HG03521 (cell line): ENCODE data around the gene TMPRSS9.
"Not testable (repeated sequence)": the region's sequence is repeated elsewhere in the genome, so short reads cannot be mapped to it uniquely, and the experiment has no call there.

Source experiments
- ATAC-seq: cut with Tn5 transposase; IDR thresholded peaks from one replicate; pipeline ENCODE4 v1.9.1; 2021; ENCODE audit warnings: mild to moderate bottlenecking, moderate library complexity; ENCODE audit not compliant: unreplicated experiment

TMPRSS9 gene

GRCh38 chr19:2417436-2417835 lies 57.4 kb downstream of the TMPRSS9 start:
- ATAC-seq, result not testable (repeated sequence)

- ATAC-seq, result no peak
These were observed 57.9 kb downstream of the TMPRSS9 start for GRCh38 chr19:2417881-2418406.

- no peak for ATAC-seq
These were observed 59.7 kb downstream of the TMPRSS9 start for GRCh38 chr19:2419754-2420153.

DNA sequence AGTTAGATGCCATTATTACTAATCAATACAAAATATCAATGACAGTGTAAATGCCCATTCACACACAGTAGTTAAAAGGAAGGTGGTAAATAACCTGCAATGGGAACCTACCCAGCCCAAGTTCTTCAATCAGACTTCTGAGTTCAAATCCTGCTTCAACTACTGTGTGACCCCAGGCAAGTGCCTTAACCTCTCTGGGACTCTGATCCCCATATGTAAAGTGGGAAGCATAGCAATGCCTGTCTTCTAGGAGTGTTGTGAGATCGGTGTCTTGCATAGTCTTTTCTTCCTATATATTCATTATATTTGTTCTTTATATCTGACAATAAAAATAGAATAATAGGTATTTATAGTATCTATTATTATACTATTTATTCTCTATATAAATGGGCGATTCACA lies 60.4 kb downstream of the TMPRSS9 start:
- ATAC-seq, result no peak

DNA sequence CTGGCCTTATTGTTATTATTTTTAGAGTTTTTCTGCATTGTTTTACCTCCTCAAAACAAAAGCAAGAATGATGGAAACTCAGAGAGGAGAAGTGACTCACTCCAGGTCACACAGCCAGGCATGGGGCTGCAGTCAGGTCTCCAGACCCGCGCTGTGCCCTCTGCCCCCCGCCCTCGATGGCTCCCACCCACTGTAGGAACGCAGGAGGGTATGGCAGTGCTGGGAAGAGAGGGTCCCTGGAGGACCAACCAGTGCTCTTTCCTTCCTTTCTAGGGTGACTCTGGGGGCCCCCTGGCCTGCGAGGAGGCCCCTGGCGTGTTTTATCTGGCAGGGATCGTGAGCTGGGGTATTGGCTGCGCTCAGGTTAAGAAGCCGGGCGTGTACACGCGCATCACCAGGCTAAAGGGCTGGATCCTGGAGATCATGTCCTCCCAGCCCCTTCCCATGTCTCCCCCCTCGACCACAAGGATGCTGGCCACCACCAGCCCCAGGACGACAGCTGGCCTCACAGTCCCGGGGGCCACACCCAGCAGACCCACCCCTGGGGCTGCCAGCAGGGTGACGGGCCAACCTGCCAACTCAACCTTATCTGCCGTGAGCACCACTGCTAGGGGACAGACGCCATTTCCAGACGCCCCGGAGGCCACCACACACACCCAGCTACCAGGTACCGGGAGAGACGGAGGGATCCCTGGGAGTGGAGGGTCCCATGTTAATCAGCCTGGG lies 61.7 kb downstream of the TMPRSS9 start:
- ATAC-seq, result no peak

GRCh38 chr19:2423071-2423914 lies 63.2 kb downstream of the TMPRSS9 start:
- ATAC-seq, result no peak

- ATAC-seq, result no peak
These were observed 64.0 kb downstream of the TMPRSS9 start for GRCh38 chr19:2423915-2424685.

DNA sequence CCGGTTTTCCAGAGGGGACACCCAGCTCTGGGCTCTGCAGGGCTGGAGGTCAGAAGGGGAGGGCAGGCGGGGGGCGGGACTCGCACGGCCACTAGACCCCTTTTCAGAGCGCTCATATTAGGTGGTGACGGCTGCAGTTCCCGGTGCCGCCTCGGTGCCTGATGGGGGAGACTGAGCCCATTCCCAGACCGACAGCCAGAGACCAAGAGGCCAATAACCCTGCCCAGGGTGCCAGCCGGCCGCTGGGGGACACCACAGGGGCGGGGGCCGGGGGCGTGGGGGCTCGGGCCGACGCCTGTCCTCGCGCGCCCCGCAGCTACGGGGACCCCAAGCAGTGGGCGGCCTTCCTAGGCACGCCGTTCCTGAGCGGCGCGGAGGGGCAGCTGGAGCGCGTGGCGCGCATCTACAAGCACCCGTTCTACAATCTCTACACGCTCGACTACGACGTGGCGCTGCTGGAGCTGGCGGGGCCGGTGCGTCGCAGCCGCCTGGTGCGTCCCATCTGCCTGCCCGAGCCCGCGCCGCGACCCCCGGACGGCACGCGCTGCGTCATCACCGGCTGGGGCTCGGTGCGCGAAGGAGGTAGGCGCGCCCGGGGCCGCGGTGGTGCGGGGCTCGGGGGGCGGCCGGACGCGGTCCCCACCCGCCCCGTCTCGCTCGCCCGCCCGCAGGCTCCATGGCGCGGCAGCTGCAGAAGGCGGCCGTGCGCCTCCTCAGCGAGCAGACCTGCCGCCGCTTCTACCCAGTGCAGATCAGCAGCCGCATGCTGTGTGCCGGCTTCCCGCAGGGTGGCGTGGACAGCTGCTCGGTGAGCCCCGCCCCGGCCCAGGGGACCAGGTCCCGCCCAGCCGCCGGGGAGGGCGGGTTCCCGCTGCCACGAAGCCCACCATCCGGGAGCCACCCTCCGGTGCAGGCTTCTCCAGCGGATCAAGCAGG lies 64.9 kb downstream of the TMPRSS9 start:
- no peak for ATAC-seq

- ATAC-seq, result no peak
These were observed 65.8 kb downstream of the TMPRSS9 start for GRCh38 chr19:2425622-2426581.

DNA sequence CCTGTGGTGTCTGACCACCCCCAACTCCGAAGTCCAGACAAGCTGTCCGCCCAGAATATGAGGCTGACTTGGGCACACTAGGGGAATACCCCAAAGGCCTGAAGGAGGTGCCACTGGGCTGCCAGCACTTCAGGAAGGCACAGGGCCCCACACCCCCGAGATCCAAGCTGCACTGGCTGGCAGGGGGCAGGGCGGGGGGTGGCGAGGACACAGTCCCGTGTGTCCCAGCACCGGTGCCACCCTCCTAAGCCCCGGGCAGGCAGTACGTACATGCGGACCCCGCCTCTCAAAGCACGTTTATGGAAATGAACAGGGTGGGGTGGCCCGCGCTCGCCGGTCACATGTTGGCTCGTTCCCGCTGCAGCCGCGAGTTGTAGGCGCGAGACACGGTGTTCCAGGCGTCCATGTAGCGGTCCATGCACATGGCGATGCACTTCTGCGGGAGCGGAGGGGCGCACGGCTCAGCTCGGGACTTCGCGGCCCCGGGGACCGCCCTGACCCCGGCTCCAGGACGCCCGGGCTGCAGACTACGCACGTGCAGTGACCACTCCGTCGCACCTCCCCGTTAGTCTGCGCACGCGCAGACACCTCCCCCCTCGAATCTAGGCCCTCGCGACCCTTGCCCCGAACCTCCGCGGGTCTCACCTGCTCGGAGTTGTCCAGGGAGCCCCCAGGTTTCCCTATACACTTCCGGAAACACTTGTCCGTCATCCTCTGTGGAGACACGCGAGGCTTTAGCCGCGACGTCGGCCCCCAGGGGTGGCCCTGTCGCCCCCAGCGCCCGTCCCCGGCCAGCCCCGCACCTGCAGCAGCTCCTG lies 66.8 kb downstream of the TMPRSS9 start:
- ATAC-seq, result peak; percentile 15

- ATAC-seq, result peak; percentile 77
These were observed 67.6 kb downstream of the TMPRSS9 start, which contains the start of gene TIMM13 for GRCh38 chr19:2427429-2428320. TIMM13 (minus strand) TSS chr19:2427586; CDS start chr19:2427533, 53 bp downstream.

- ATAC-seq, result no peak
These were observed 68.2 kb downstream of the TMPRSS9 start for GRCh38 chr19:2428321-2428690.

DNA sequence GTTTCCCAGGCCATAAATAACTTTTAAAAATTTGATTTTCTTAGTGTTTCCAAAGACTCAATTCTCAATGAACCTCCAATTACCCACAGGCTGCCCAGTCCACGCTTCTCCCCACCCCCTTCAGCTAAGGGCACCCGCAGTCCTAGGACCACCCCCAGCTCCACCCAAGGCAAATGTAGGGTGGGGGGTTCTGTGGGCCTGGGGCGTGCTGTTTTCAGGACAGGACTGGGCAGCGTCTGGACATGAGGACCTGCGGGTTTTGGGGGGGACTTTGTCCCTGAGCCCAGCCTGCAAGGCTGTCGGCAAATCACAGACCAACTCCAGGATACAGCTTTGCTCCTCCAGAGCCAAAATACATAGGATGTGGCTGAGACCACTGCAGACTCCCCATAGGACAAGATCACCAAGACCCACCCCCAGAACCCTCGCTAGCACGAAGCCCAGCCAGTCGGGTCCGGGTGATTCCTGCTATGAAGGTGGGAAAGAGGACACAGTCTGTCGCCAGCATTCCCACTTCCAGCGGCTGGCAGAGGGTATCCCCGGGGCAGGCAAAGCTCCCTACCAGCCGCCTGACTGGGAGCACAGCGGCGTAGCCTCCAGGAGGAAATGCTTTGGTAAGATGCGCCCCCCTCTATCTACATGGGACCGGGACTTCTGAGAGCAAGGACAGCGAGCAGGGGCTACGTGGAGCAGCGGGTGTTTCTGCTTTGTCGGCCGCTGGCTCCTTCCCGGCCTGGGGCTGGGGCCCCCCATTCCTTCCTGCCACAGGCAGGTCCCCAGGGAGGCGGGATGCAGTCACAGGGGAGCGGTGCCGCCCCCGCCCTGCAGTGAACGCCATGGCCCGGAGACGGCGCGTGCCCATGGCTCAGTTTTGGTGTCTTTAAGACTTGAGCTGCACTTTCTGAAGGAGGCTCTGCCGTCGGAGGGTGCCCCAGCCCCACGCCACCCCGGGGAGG lies 69.0 kb downstream of the TMPRSS9 start:
- ATAC-seq, result no peak

DNA sequence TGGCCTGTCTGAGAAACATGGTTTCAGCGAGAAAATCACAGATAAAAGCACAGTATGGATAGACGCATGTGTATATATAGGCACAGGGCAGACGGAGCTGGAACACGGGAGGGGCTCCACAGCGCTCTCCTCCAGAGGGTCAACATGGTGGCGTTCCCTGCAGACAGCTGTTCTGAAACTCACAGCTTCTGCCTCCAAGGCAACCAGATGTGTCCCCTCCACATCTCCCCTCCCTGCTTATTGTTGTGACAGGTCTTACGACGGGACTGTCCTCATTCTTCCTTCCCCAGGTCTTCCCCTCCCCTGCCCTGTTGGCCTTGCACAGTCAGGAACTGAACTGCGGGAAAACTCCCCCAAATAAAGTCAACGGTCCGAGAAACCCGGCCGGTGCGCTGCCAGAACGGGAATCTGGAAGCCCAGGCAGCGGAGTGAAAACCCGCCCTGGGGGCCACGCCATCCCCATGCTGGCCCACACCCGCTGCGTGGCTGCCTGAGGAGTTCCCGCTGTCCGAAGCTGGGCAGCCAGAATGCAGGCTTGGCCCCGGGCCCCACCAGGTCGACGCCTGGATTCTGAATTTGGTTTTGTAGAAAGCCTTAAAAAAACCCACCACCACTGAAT lies 70.0 kb downstream of the TMPRSS9 start:
- no peak for ATAC-seq

DNA sequence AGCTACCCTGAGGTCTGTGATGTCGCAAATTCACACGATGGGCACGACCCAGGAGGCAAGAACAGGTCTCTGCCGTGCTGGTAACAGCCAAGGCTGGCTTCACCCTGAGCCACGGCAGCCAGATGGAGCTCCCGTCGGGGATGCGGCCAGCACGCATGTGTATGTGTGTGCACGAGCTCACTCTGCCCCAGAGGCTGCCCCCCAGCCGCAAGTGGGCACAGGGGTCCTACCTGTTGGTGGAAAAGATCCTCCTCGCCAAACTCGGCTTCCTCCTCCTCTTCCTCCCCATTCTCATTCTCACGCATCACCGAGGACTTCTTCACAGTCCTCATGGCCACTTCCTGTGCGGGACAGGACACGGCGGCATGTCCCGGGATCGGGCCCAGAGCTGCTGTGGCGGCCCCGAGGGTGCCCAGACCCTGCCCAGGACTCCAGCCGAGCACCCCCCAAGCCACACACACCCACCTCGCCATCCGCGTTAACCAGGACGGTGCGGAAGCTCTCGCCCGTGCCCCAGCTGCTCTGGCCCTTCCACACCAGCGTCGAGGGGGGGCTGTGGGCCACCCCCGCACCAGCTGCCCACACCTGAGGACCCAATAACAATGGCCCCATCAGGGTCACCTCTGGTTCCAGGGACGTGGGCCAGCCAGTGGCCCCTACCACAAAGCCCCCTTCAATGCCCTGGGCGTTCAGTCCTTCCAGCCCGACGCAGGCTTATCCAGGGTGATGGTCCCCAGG lies 71.4 kb downstream of the TMPRSS9 start:
- ATAC-seq, result no peak
